HG03575 (cell line): ENCODE data around the gene SPATA13.
"Not testable (repeated sequence)": the region's sequence is repeated elsewhere in the genome, so short reads cannot be mapped to it uniquely, and the experiment has no call there.

Source experiments
- ATAC-seq: cut with Tn5 transposase; IDR thresholded peaks from one replicate; pipeline ENCODE4 v1.9.1; 2021; ENCODE audit not compliant: unreplicated experiment, insufficient number of reproducible peaks, low FRiP score; ENCODE audit errors: extremely low read depth

SPATA13 gene

GRCh38 chr13:24160458-24161009, at the start of gene SPATA13:
Gene SPATA13 (plus strand): TSS chr13:24160720. CDS start chr13:24222930, 62,210 bp downstream.
- no peak for ATAC-seq

GRCh38 chr13:24112791-24113190, 47.7 kb upstream of the SPATA13 start:
- no peak for ATAC-seq

- no peak for ATAC-seq
Measured at GRCh38 chr13:24115671-24116070, 44.8 kb upstream of the SPATA13 start.

GRCh38 chr13:24116131-24116530, 44.4 kb upstream of the SPATA13 start:
- ATAC-seq = no peak

GRCh38 chr13:24118576-24118975, 41.9 kb upstream of the SPATA13 start:
- ATAC-seq = no peak

- ATAC-seq = no peak
Measured at GRCh38 chr13:24119626-24120508, 40.7 kb upstream of the SPATA13 start.

- not testable (repeated sequence) for ATAC-seq
Measured at GRCh38 chr13:24122045-24122444, 38.5 kb upstream of the SPATA13 start.

GRCh38 chr13:24122569-24122968, 38.0 kb upstream of the SPATA13 start:
- ATAC-seq = no peak

GRCh38 chr13:24123761-24124160, 36.8 kb upstream of the SPATA13 start:
- ATAC-seq = no peak

- ATAC-seq = peak; percentile 69
Measured at GRCh38 chr13:24124789-24125476, 35.6 kb upstream of the SPATA13 start.

GRCh38 chr13:24127116-24127631, 33.3 kb upstream of the SPATA13 start:
- peak; percentile 42 for ATAC-seq

GRCh38 chr13:24128112-24128511, 32.4 kb upstream of the SPATA13 start:
- no peak for ATAC-seq

GRCh38 chr13:24128962-24129361, 31.6 kb upstream of the SPATA13 start:
- ATAC-seq = no peak

GRCh38 chr13:24129914-24130774, 30.4 kb upstream of the SPATA13 start:
- ATAC-seq = no peak

- no peak for ATAC-seq
Measured at GRCh38 chr13:24131749-24132148, 28.8 kb upstream of the SPATA13 start.

GRCh38 chr13:24133021-24133795, 27.3 kb upstream of the SPATA13 start:
- no peak for ATAC-seq

- ATAC-seq = no peak
Measured at GRCh38 chr13:24134231-24134630, 26.3 kb upstream of the SPATA13 start.

- ATAC-seq = no peak
Measured at GRCh38 chr13:24134757-24135156, 25.8 kb upstream of the SPATA13 start.
